Measurements from ENCODE around the gene NOL9. TPM values are rescaled to one million over a fixed set of nuclear protein-coding genes. Genes with fewer than 3 reads are reported as not detected.
A peak's percentile ranks its signal among the peaks of the same experiment; 100 is the strongest.

NOL9 gene
- total and polyA plus RNA-seq, 2 of the 13 experiments (the other 11 are each of a cell fraction or from before 2014, with no cell fraction given) = 18.0 to 24.7 TPM

- TF ChIP-seq ZFAT (CRISPR knock-in tag; conservative IDR thresholded peaks at IDR 0.05) = no peak
- no peak for TF ChIP-seq ZEB1 (IDR thresholded peaks at IDR 0.05; ENCODE audit: insufficient replicate concordance, low read depth)
- TF ChIP-seq CEBPZ (IDR thresholded peaks at IDR 0.05; ENCODE audit: low read length) = no peak
- TF ChIP-seq ARHGAP35 (CRISPR knock-in tag; IDR thresholded peaks at IDR 0.05; ENCODE audit: borderline replicate concordance) = no peak
- no peak; the same call in 1 of the 2 replicates for TF ChIP-seq ZNF761 (CRISPR knock-in tag; conservative IDR thresholded peaks at IDR 0.05)
- TF ChIP-seq SP1 (IDR thresholded peaks at IDR 0.05) = 0 out of 2 replicates have a peak, but pooled peaks have one; percentile 67
- peak; percentile 78; the same call in 1 of the 2 replicates for TF ChIP-seq SP1 (CRISPR knock-in tag; IDR thresholded peaks at IDR 0.05)
- TF ChIP-seq POLR2AphosphoS5 (IDR thresholded peaks at IDR 0.05; ENCODE audit: low read depth, low read length) = peak; percentile 78
- no peak for TF ChIP-seq ZC3H13 (CRISPR knock-in tag; IDR thresholded peaks at IDR 0.05)
- no peak for TF ChIP-seq ZC3H4 (CRISPR knock-in tag; IDR thresholded peaks at IDR 0.05; ENCODE audit: borderline replicate concordance)
- no peak for TF ChIP-seq PLRG1 (conservative IDR thresholded peaks at IDR 0.05)
- TF ChIP-seq ZNF768 (CRISPR knock-in tag; IDR thresholded peaks at IDR 0.05) = peak; percentile 73
- no peak for TF ChIP-seq TRIM22 (IDR thresholded peaks at IDR 0.05)
- no peak for TF ChIP-seq ZFP36L2 (CRISPR knock-in tag; IDR thresholded peaks at IDR 0.05)
- no peak for TF ChIP-seq IKZF4 (CRISPR knock-in tag; IDR thresholded peaks at IDR 0.05; ENCODE audit: borderline replicate concordance, low read depth, not compliant biosample characterization)
- TF ChIP-seq HOMEZ (CRISPR knock-in tag; IDR thresholded peaks at IDR 0.05; ENCODE audit: low read depth) = peak; percentile 46; the same call in 1 of the 2 replicates
- TF ChIP-seq ZBTB33 (CRISPR knock-in tag; IDR thresholded peaks at IDR 0.05) = peak; percentile 64; the same call in 1 of the 2 replicates
- TF ChIP-seq ZNF710 (CRISPR knock-in tag; IDR thresholded peaks at IDR 0.05; ENCODE audit: borderline replicate concordance) = peak; percentile 32; the same call in 1 of the 2 replicates
Observed at GRCh38 chr1:6554031-6554906, at the start of gene NOL9 (continued).
